Neutrophil (primary cell): ENCODE results near the gene CREG2.

Source experiments
- H3K27ac ChIP-seq: fragments of 200-600 bp; sonication (generic); 2 replicates; pipeline ENCODE4 v1.5.1; 2016; ENCODE audit warnings: mild to moderate bottlenecking, moderate library complexity
- H3K27me3 ChIP-seq: fragments of 200-600 bp; sonication (generic); 2 replicates; pipeline ENCODE4 v1.6.0; 2016; ENCODE audit warnings: mild to moderate bottlenecking
- H3K36me3 ChIP-seq: fragments of 200-600 bp; sonication (generic); 2 replicates; pipeline ENCODE4 v1.5.1; 2017
- H3K4me1 ChIP-seq, 2 experiments: fragments of 200-600 bp in 1 of 2; sonication (generic) in 1 of 2; 1 replicate in 1 of 2; 2 replicates in 1 of 2; pipeline versions ENCODE4 v1.5.1 to v1.6.1; 2013 to 2016; ENCODE audit warnings: low read depth in 1 of 2, low read length in 1 of 2, mild to moderate bottlenecking in 1 of 2, moderate library complexity in 1 of 2; ENCODE audit not compliant: control insufficient read depth in 1 of 2, insufficient read depth in 1 of 2
- H3K4me3 ChIP-seq, 2 experiments: fragments of 200-600 bp in 1 of 2; sonication (generic) in 1 of 2; 1 replicate in 1 of 2; 2 replicates in 1 of 2; pipeline ENCODE4 v1.5.1; 2013 to 2016; ENCODE audit warnings: low read depth in 1 of 2, low read length in 1 of 2, mild to moderate bottlenecking in 1 of 2, moderate library complexity in 1 of 2
- H3K9me3 ChIP-seq: fragments of 200-600 bp; sonication (generic); 2 replicates; pipeline ENCODE4 v1.5.1; 2016
- CTCF ChIP-seq: fragments of 200-600 bp; sonication (generic); IDR thresholded peaks from 2 replicates; pipeline ENCODE4 v1.5.1; 2016; ENCODE audit warnings: antibody characterized with exemption

CREG2 gene

GRCh38 chr2:101371636-101372035, 15.7 kb downstream of the CREG2 start:
- Histone ChIP-seq H3K4me3 (no peak overlapping the region), H3K27me3 (no peaks in the 10 kb centered on the region), H3K36me3 (no peaks in the 10 kb centered on the region), H3K9me3 (no peaks in the 10 kb centered on the region), H3K4me1 (peaks cover 8 to 14% of the 10 kb centered on the region in 2 experiments), H3K27ac (no peak overlapping the region)
- TF ChIP-seq CTCF = no peak

- H3K27me3 ChIP-seq = no peaks in the 10 kb centered on the region
- H3K36me3 ChIP-seq = no peaks in the 10 kb centered on the region
- H3K4me1 ChIP-seq = peaks cover 8 to 10% of the 10 kb centered on the region in 2 experiments
- no peak overlapping the region for H3K4me3 ChIP-seq
- no peak overlapping the region for H3K27ac ChIP-seq
- no peaks in the 10 kb centered on the region for H3K9me3 ChIP-seq
- TF ChIP-seq CTCF = no peak
These were observed 18.2 kb downstream of the CREG2 start for GRCh38 chr2:101369100-101369499.

- Histone ChIP-seq H3K4me1 (peaks cover 8 to 10% of the 10 kb centered on the region in 2 experiments), H3K36me3 (no peaks in the 10 kb centered on the region), H3K4me3 (no peak overlapping the region), H3K9me3 (no peaks in the 10 kb centered on the region), H3K27me3 (no peaks in the 10 kb centered on the region), H3K27ac (no peak overlapping the region)
- TF ChIP-seq CTCF = no peak
These were observed 18.9 kb downstream of the CREG2 start for GRCh38 chr2:101368376-101368775.

- no peak for TF ChIP-seq CTCF
- Histone ChIP-seq H3K27ac (no peak overlapping the region), H3K4me3 (no peak overlapping the region)
These were observed 19.8 kb downstream of the CREG2 start for GRCh38 chr2:101367508-101367907.

GRCh38 chr2:101364878-101365277, 22.4 kb downstream of the CREG2 start:
- no peaks in the 10 kb centered on the region for H3K36me3 ChIP-seq
- H3K9me3 ChIP-seq = no peaks in the 10 kb centered on the region
- H3K4me3 ChIP-seq = no peak overlapping the region
- no peak for TF ChIP-seq CTCF
- no peak overlapping the region for H3K27ac ChIP-seq
- no peaks in the 10 kb centered on the region for H3K27me3 ChIP-seq
- peaks cover 8 to 10% of the 10 kb centered on the region in 2 experiments for H3K4me1 ChIP-seq

More at GRCh38 chr2:101367508-101367907, 19.8 kb downstream of the CREG2 start:
- H3K9me3 ChIP-seq = no peaks in the 10 kb centered on the region
- H3K4me1 ChIP-seq = peaks cover 8 to 10% of the 10 kb centered on the region in 2 experiments
- H3K27me3 ChIP-seq = no peaks in the 10 kb centered on the region
- no peaks in the 10 kb centered on the region for H3K36me3 ChIP-seq

- no peak overlapping the region for H3K27ac ChIP-seq
- H3K27me3 ChIP-seq = no peaks in the 10 kb centered on the region
- H3K9me3 ChIP-seq = no peaks in the 10 kb centered on the region
- H3K4me3 ChIP-seq = no peak overlapping the region
- peaks cover 0 to under 1% of the 10 kb centered on the region in 2 experiments for H3K4me1 ChIP-seq
- no peak for TF ChIP-seq CTCF
- H3K36me3 ChIP-seq = no peaks in the 10 kb centered on the region
These were observed 24.5 kb downstream of the CREG2 start for GRCh38 chr2:101362777-101363176.
